Right renal cortex interstitium (tissue), 3 donors: ENCODE measurements around the gene ANKRD6. TPM values are rescaled to one million over a fixed set of nuclear protein-coding genes. Genes with fewer than 3 reads are reported as not detected.

ENCODE experiments used
- DNase-seq, 3 donors: peaks; one replicate each; pipeline ENCODE4 v3.0.0-alpha.2; 2013; ENCODE audit warnings: low read depth in 3 of 3, low spot score in 2 of 3
- polyA plus RNA-seq, 3 donors: library from polyadenylated mRNA; unstranded; fragments of 120-200 nt; gene quantifications; one replicate each; pipeline ENCODE4 v1.2.1, GENCODE V29; 2013; ENCODE audit not compliant: insufficient read length in 3 of 3

ANKRD6 gene
- polyA plus RNA-seq, 3 donors, result 19.2 to 24.8 (median 22.2) TPM

GRCh38 chr6:89464295-89464694 is 31.3 kb downstream of the ANKRD6 start:
- no peak for DNase-seq

- DNase-seq, result no peak
These were observed 34.5 kb downstream of the ANKRD6 start for GRCh38 chr6:89467437-89467836.

- DNase-seq, result no peak
These were observed 36.0 kb downstream of the ANKRD6 start for GRCh38 chr6:89468998-89469397.

GRCh38 chr6:89471287-89471867 is 38.4 kb downstream of the ANKRD6 start:
- no peak for DNase-seq

- no peak for DNase-seq
These were observed 42.1 kb downstream of the ANKRD6 start for GRCh38 chr6:89475101-89475500.

GRCh38 chr6:89475634-89476033 is 42.7 kb downstream of the ANKRD6 start:
- DNase-seq, result no peak

- DNase-seq, result no peak
These were observed 46.9 kb downstream of the ANKRD6 start for GRCh38 chr6:89479897-89480296.

- DNase-seq, result no peak
These were observed 48.7 kb downstream of the ANKRD6 start for GRCh38 chr6:89481695-89482094.

- DNase-seq, result no peak
These were observed 49.2 kb downstream of the ANKRD6 start for GRCh38 chr6:89482126-89482525.

- no peak for DNase-seq
These were observed 50.3 kb downstream of the ANKRD6 start for GRCh38 chr6:89483111-89483720.

- no peak for DNase-seq
These were observed 52.4 kb downstream of the ANKRD6 start for GRCh38 chr6:89485320-89485719.

- no peak for DNase-seq
These were observed 54.9 kb downstream of the ANKRD6 start for GRCh38 chr6:89487864-89488263.

GRCh38 chr6:89488438-89488837 is 55.5 kb downstream of the ANKRD6 start:
- DNase-seq, result no peak

- no peak for DNase-seq
These were observed 56.1 kb downstream of the ANKRD6 start for GRCh38 chr6:89489078-89489477.

GRCh38 chr6:89492025-89492640 is 59.2 kb downstream of the ANKRD6 start:
- DNase-seq, result no peak

GRCh38 chr6:89494131-89494793 is 61.3 kb downstream of the ANKRD6 start:
- DNase-seq, result no peak

- no peak for DNase-seq
These were observed 63.1 kb downstream of the ANKRD6 start for GRCh38 chr6:89495961-89496535.

- DNase-seq, result no peak
These were observed 67.7 kb downstream of the ANKRD6 start for GRCh38 chr6:89500611-89501010.

- DNase-seq, result no peak
These were observed 68.3 kb downstream of the ANKRD6 start for GRCh38 chr6:89501222-89501621.

GRCh38 chr6:89501753-89502152 is 68.8 kb downstream of the ANKRD6 start:
- DNase-seq, result no peak

GRCh38 chr6:89503641-89504040 is 70.7 kb downstream of the ANKRD6 start:
- no peak for DNase-seq
